ENCODE results near the gene CLDND2.

DNA sequence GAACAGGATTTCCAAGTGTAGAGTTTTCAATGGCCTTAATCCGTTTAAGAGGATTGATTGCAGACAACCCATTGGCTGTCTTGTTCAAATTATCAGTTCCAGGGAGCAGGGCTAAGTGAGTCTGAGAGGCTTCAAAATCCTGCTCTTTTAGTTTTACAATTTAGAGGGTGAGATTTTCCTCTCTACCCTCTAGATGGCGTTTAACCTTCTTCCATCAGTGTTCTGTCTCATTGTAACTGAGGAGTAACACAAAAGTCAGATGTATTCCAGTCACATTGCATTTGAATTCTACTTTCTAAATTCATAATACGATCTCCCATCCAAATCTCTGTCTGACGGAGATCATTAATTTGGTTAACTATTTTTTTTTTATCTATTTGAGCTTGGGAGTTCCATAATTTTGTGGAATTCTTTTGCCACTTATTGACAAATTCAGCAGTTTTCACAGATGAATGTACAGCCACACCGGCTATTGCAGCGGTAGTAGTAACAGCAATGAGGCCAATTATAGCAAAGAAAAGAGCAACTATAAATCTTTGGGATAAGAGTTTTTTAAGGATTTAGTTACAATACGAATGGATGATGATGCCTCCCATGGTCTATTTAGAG, 29.4 kb upstream of the CLDND2 start:
- TF ChIP-seq, protein P1, sequence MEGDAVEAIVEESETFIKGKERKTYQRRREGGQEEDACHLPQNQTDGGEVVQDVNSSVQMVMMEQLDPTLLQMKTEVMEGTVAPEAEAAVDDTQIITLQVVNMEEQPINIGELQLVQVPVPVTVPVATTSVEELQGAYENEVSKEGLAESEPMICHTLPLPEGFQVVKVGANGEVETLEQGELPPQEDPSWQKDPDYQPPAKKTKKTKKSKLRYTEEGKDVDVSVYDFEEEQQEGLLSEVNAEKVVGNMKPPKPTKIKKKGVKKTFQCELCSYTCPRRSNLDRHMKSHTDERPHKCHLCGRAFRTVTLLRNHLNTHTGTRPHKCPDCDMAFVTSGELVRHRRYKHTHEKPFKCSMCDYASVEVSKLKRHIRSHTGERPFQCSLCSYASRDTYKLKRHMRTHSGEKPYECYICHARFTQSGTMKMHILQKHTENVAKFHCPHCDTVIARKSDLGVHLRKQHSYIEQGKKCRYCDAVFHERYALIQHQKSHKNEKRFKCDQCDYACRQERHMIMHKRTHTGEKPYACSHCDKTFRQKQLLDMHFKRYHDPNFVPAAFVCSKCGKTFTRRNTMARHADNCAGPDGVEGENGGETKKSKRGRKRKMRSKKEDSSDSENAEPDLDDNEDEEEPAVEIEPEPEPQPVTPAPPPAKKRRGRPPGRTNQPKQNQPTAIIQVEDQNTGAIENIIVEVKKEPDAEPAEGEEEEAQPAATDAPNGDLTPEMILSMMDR (IDR thresholded peaks at IDR 0.05): peak; percentile 29 to 39 (median 39)
- TF ChIP-seq POLR2A (IDR thresholded peaks at IDR 0.05) (no peak), POLR2AphosphoS5 (IDR thresholded peaks at IDR 0.05) (no peak), EP300 (IDR thresholded peaks at IDR 0.05; ENCODE audit: low read depth) (no peak)

Measured in transverse colon (tissue), 4 donors.